Stomach smooth muscle (tissue), 2 donors: ENCODE results near the gene ZFP42.
"Not testable (repeated sequence)": the region's sequence is repeated elsewhere in the genome, so short reads cannot be mapped to it uniquely, and the experiment has no call there.

Source experiments
- H3K27ac ChIP-seq: one replicate; pipeline ENCODE4 v1.7.0; 2013; ENCODE audit warnings: mild to moderate bottlenecking, low read length, inconsistent platforms
- H3K27me3 ChIP-seq, 2 donors: one replicate each; pipeline ENCODE4 v1.7.0; 2013; ENCODE audit warnings: low read length in 2 of 2; ENCODE audit not compliant: insufficient read depth in 2 of 2, control insufficient read depth in 1 of 2
- H3K36me3 ChIP-seq, 2 donors: one replicate each; pipeline ENCODE4 v1.7.0; 2013; ENCODE audit warnings: low read length in 2 of 2; ENCODE audit not compliant: control insufficient read depth in 2 of 2, insufficient read depth in 2 of 2
- H3K4me1 ChIP-seq: one replicate; pipeline ENCODE4 v1.7.0; 2013; ENCODE audit warnings: low read length; ENCODE audit not compliant: control insufficient read depth, insufficient read depth
- H3K4me3 ChIP-seq, 2 donors: one replicate each; pipeline ENCODE4 v1.7.0; 2013; ENCODE audit warnings: low read length in 2 of 2
- H3K9ac ChIP-seq, 2 donors: one replicate each; pipeline ENCODE4 v1.7.0; 2013; ENCODE audit warnings: low read length in 2 of 2, mild to moderate bottlenecking in 1 of 2
- H3K9me3 ChIP-seq, 2 donors: one replicate each; pipeline ENCODE4 v1.7.0; 2013; ENCODE audit warnings: low read length in 2 of 2; ENCODE audit not compliant: control insufficient read depth in 2 of 2
- donor health status: healthy.
- donor health status: Pancreatic carcinoma.

Gene ZFP42

DNA sequence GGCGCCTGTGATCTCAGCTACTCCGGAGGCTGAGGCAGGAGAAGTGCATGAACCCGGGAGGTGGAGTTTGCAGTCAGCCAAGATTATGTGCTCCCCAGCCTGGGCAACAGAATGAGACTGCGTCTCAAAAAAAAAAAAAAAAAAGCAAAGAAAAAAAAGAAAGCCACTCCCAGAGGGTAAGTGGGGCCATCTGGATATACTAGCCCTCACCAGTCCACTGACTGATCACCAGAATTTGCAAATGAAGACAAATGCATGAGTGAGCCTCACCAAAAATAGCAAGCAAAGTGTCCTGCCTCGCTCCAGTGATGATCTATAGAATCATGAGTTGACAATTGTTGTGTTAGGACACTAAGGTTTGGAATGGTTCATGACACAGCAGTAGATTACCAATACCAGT, 47.6 kb downstream of the ZFP42 start:
- no peaks in the 10 kb centered on the region for H3K36me3 ChIP-seq
- no peaks in the 10 kb centered on the region for H3K4me1 ChIP-seq
- H3K27ac ChIP-seq: no peak overlapping the region
- H3K9me3 ChIP-seq: no peaks in the 10 kb centered on the region
- no peaks in the 10 kb centered on the region for H3K27me3 ChIP-seq
- H3K4me3 ChIP-seq: no peak overlapping the region
- no peak overlapping the region for H3K9ac ChIP-seq

DNA sequence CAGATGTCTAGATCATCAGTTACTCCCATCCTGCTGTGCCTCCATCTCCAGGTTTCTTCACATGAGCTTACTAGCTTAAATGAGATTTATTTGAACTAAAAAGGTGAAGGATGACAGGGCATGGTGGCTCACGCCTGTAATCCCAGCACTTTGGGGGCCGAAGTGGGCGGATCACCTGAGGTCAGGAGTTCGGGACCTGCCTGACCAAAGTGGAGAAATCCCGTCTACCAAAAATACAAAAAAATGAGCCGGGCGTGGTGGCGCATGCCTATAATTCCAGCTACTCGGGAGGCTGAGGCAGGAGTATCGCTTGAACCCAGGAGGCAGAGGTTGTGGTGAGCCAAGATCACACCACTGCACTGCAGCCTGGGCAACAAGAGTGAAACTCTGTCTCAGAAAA, 49.9 kb downstream of the ZFP42 start:
- H3K4me1 ChIP-seq, H3K27me3 ChIP-seq, H3K27ac ChIP-seq, H3K36me3 ChIP-seq, H3K4me3 ChIP-seq, H3K9me3 ChIP-seq, H3K9ac ChIP-seq: not testable (repeated sequence)

DNA sequence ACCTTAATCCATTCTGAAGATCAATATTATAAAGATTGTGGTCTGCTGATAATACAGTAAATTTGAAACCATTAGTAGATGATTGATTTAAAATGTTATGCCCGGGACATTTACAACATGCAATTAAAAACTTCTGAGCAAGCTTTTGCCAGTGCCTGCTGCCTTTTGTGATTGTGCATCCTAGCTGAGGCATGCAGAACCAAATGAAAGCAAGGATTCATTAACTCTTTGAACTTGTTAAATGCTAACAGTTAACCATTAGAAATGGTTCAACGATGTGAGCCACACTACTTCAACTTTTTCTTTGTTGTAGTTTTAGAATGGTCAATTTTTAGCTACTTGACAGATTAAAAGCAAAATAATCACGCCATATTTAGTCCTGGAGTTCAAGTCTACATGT, 51.1 kb downstream of the ZFP42 start:
- no peak overlapping the region for H3K27ac ChIP-seq
- H3K4me3 ChIP-seq: no peak overlapping the region
- H3K36me3 ChIP-seq: no peaks in the 10 kb centered on the region
- H3K9ac ChIP-seq: no peak overlapping the region
- H3K27me3 ChIP-seq: no peaks in the 10 kb centered on the region
- H3K4me1 ChIP-seq: no peaks in the 10 kb centered on the region
- H3K9me3 ChIP-seq: no peaks in the 10 kb centered on the region

DNA sequence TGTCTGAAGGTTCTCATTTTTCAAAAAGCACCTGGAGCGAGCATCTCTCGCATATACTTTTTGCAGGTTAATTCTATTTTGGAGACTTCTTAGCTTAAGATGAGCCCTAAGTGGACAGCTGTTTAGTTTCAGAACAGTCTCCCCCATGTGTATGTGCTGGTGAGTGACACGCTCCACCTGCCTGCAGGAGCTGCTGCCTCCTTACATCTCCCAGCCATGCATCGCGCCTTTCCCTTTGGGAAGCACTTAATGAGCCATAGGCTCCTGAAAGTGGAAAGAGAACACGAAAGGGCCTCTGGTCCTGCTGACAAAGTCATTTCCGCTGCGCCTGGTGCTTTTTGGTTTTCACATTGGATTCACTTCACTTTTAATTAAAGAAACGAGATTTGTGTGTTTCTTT, 57.7 kb downstream of the ZFP42 start:
- H3K36me3 ChIP-seq: no peaks in the 10 kb centered on the region
- no peaks in the 10 kb centered on the region for H3K4me1 ChIP-seq
- H3K9ac ChIP-seq: no peak overlapping the region
- H3K27ac ChIP-seq: no peak overlapping the region
- H3K4me3 ChIP-seq: no peak overlapping the region
- no peaks in the 10 kb centered on the region for H3K9me3 ChIP-seq
- H3K27me3 ChIP-seq: no peaks in the 10 kb centered on the region
